Panc1 (cell line): ENCODE data around the gene BOLA1. TPM values are rescaled to one million over a fixed set of nuclear protein-coding genes. Genes with fewer than 3 reads are reported as not detected.

Experiments used
- ATAC-seq: fragments of 200-7000 bp; cut with Tn5 transposase; 2 replicates; pipeline ENCODE4 v1.9.1; 2020; ENCODE audit warnings: mild to moderate bottlenecking, moderate library complexity
- BruUV-seq: library from RNA; stranded (reverse); fragments of 400-500 nt; replicated peaks from 2 replicates; lab custom pipeline; 2021; lab: Mats Ljungman, UMichigan
- CTCF ChIA-PET: fragments of 300-600 bp; sonication (Branson Sonifier 250); formaldehyde crosslinking; loops from one replicate; lab custom pipeline; 2022; ENCODE audit warnings: antibody characterized with exemption; lab: Charles Lee
- POLR2A ChIA-PET: fragments of 300-600 bp; sonication (Branson Sonifier 250); formaldehyde crosslinking; loops from one replicate; lab custom pipeline; 2022; ENCODE audit warnings: antibody characterized with exemption; lab: Charles Lee
- DNase-seq: peaks from one replicate; pipeline ENCODE4 v3.0.0-alpha.2; 2010; ENCODE audit warnings: low read depth, low spot score
- H3K27ac ChIP-seq: 2 replicates; pipeline ENCODE4 v1.5.1; 2011; ENCODE audit warnings: mild to moderate bottlenecking, low read length, inconsistent platforms
- H3K27me3 ChIP-seq: fragments of 200-500 bp; sonication (Bioruptor generic); 2 replicates; pipeline ENCODE4 v1.6.0; 2014; ENCODE audit warnings: low read length, inconsistent platforms; ENCODE audit not compliant: control insufficient read depth, insufficient read depth
- H3K36me3 ChIP-seq: fragments of 200-500 bp; sonication (Bioruptor generic); 2 replicates; pipeline ENCODE4 v1.5.1; 2014; ENCODE audit warnings: inconsistent platforms, mild to moderate bottlenecking, low read length, moderate library complexity; ENCODE audit not compliant: control insufficient read depth, insufficient read depth
- H3K4me1 ChIP-seq: 2 replicates; pipeline ENCODE4 v1.5.1; 2011; ENCODE audit warnings: inconsistent platforms, mild to moderate bottlenecking, low read length, moderate library complexity; ENCODE audit not compliant: control insufficient read depth, insufficient read depth
- H3K4me3 ChIP-seq, 2 experiments: 2 replicates each; pipeline ENCODE4 v1.5.1; 2011 to 2012; ENCODE audit warnings: low read depth in 2 of 2, low read length in 2 of 2, mild to moderate bottlenecking in 2 of 2, inconsistent platforms in 1 of 2, moderate library complexity in 1 of 2
- H3K9me3 ChIP-seq: fragments of 200-500 bp; sonication (Bioruptor generic); 2 replicates; pipeline ENCODE4 v1.5.1; 2014; ENCODE audit warnings: low read depth, mild to moderate bottlenecking, inconsistent platforms, low read length, moderate library complexity; ENCODE audit not compliant: control insufficient read depth, insufficient read depth
- CTCF ChIP-seq: fragments of 450-650 bp; IDR thresholded peaks from 2 replicates; pipeline ENCODE4 v1.5.1; 2017; ENCODE audit warnings: mild to moderate bottlenecking
- POLR2AphosphoS5 ChIP-seq: IDR thresholded peaks from 2 replicates; pipeline ENCODE4 v1.6.1; 2012; ENCODE audit warnings: mild to moderate bottlenecking, low read depth, low read length, moderate library complexity
- REST ChIP-seq, 2 experiments: IDR thresholded peaks; 2 replicates each; pipeline ENCODE4 v1.6.1; 2011 to 2012; ENCODE audit warnings: low read depth in 2 of 2, control low read depth in 1 of 2, low read length in 1 of 2, mild to moderate bottlenecking in 1 of 2, moderate library complexity in 1 of 2; ENCODE audit not compliant: insufficient read depth in 1 of 2
- SIN3A ChIP-seq: IDR thresholded peaks from 2 replicates; pipeline ENCODE4 v1.6.1; 2012; ENCODE audit warnings: low read depth, mild to moderate bottlenecking, low read length, moderate library complexity, borderline replicate concordance; ENCODE audit not compliant: insufficient read depth
- TCF7L2 ChIP-seq: IDR thresholded peaks from 2 replicates; pipeline ENCODE4 v1.6.1; 2011; ENCODE audit warnings: mild to moderate bottlenecking, low read depth, low read length, inconsistent platforms
- in situ Hi-C: cut with HindIII; loops from 2 replicates; pipeline ENCODE4 v1.10.0; 2016; ENCODE audit warnings: low sequenced_read_pairs, low pct_unique_long_range_greater_than_20kb
- intact Hi-C: fragments of 100-400 bp; cut with micrococcal nuclease; formaldehyde crosslinking; loops from one replicate; pipeline ENCODE4 v1.10.0; 2022; ENCODE audit not compliant: unreplicated experiment
- total RNA-seq: library from RNA; stranded (reverse); gene quantifications from one replicate; pipeline ENCODE4 v1.2.1, GENCODE V29; 2021; ENCODE audit not compliant: unreplicated experiment

The BOLA1 gene
- total RNA-seq, 1 experiment from 2014 or later = 14.6 TPM

- no peak for DNase-seq
- BruUV-seq = no TSS peak
- ATAC-seq = no peak
Observed at GRCh38 chr1:149903836-149904491, 4.6 kb downstream of the BOLA1 start.

GRCh38 chr1:149906570-149907075, 7.3 kb downstream of the BOLA1 start:
- H3K36me3 ChIP-seq = no peaks in the 10 kb centered on the region
- in situ Hi-C loops (no loop called here), intact Hi-C loops (no loop called here)
- no TSS peak for BruUV-seq
- DNase-seq = no peak
- H3K27ac ChIP-seq = no peak overlapping the region
- no peak overlapping the region for H3K4me3 ChIP-seq
- no peaks in the 10 kb centered on the region for H3K27me3 ChIP-seq
- ChIA-PET CTCF (no interaction called here), POLR2A (no interaction called here)
- H3K4me1 ChIP-seq = no peaks in the 10 kb centered on the region
- TF ChIP-seq TCF7L2 (no peak), REST (IDR thresholded peaks at IDR 0.05; ENCODE audit: insufficient read depth in 1 of 2, low read depth in 2 of 2, low read length in 1 of 2) (no peak), SIN3A (no peak), POLR2AphosphoS5 (no peak), CTCF (no peak)
- no peaks in the 10 kb centered on the region for H3K9me3 ChIP-seq
- 0 out of 2 replicates have a peak, but pooled peaks have one; percentile 11 for ATAC-seq

More at GRCh38 chr1:149903836-149904491, 4.6 kb downstream of the BOLA1 start:
- H3K4me1 ChIP-seq = peaks cover 6% of the 10 kb centered on the region
- no peak overlapping the region for H3K27ac ChIP-seq
- ChIA-PET CTCF (no interaction called here), POLR2A (no interaction called here)
- intact Hi-C loops = no loop called here
- H3K36me3 ChIP-seq = no peaks in the 10 kb centered on the region
- no peak overlapping the region for H3K4me3 ChIP-seq
- no peaks in the 10 kb centered on the region for H3K9me3 ChIP-seq
- in situ Hi-C loops = no loop called here
- TF ChIP-seq CTCF (no peak), POLR2AphosphoS5 (no peak), TCF7L2 (no peak), REST (IDR thresholded peaks at IDR 0.05; ENCODE audit: insufficient read depth in 1 of 2, low read depth in 2 of 2, low read length in 1 of 2) (no peak), SIN3A (no peak)
- H3K27me3 ChIP-seq = no peaks in the 10 kb centered on the region
